IMR-90 (cell line): ENCODE results near the gene PI16. TPM values are rescaled to one million over a fixed set of nuclear protein-coding genes. Genes with fewer than 3 reads are reported as not detected.

Experiments used
- ATAC-seq: fragments of 200-7000 bp; cut with Tn5 transposase; 2 replicates; pipeline ENCODE4 v1.9.1; 2020; ENCODE audit warnings: low read depth, mild to moderate bottlenecking, moderate library complexity
- BruUV-seq: library from RNA; stranded (reverse); fragments of 400-500 nt; replicated peaks from 2 replicates; lab custom pipeline; 2021; lab: Mats Ljungman, UMichigan
- CTCF ChIA-PET: fragments of 300-600 bp; formaldehyde crosslinking; extraction: SDS; loops from one replicate; lab custom pipeline; 2021; ENCODE audit warnings: antibody characterized with exemption; lab: Yijun Ruan, JAX
- POLR2A ChIA-PET: fragments of 300-600 bp; sonication (Branson Sonifier 250); formaldehyde crosslinking; loops from one replicate; lab custom pipeline; 2022; ENCODE audit warnings: antibody characterized with exemption; ENCODE audit not compliant: unreplicated experiment; lab: Charles Lee
- DNase-seq: peaks from one replicate; pipeline ENCODE4 v3.0.0; 2013
- H2AFZ ChIP-seq: replicated peaks from 2 replicates; pipeline ENCODE3; 2013; ENCODE audit warnings: low read length, mild to moderate bottlenecking; ENCODE audit not compliant: poor library complexity
- H2AK5ac ChIP-seq: 2 replicates; pipeline ENCODE4 v1.6.1; 2013; ENCODE audit warnings: low read depth, low read length, inconsistent platforms
- H2AK9ac ChIP-seq: replicated peaks from 2 replicates; pipeline ENCODE3; 2013; ENCODE audit warnings: mild to moderate bottlenecking, low read depth, low read length, moderate library complexity; ENCODE audit not compliant: poor library complexity
- H2BK120ac ChIP-seq: 2 replicates; pipeline ENCODE4 v1.6.1; 2013; ENCODE audit warnings: low read depth, low read length, inconsistent platforms
- H2BK15ac ChIP-seq: 3 replicates; pipeline ENCODE4 v1.6.1; 2013; ENCODE audit warnings: low read depth, low read length, inconsistent platforms
- H2BK20ac ChIP-seq: 2 replicates; pipeline ENCODE4 v1.6.1; 2013; ENCODE audit warnings: low read depth, mild to moderate bottlenecking, inconsistent platforms, low read length, moderate library complexity
- H2BK5ac ChIP-seq: 2 replicates; pipeline ENCODE4 v1.6.1; 2013; ENCODE audit warnings: mild to moderate bottlenecking, low read depth, low read length, inconsistent platforms; ENCODE audit not compliant: poor library complexity, severe bottlenecking
- H3K14ac ChIP-seq: replicated peaks from 2 replicates; pipeline ENCODE4 v1.6.1; 2013; ENCODE audit warnings: low read depth, low read length, inconsistent platforms
- H3K18ac ChIP-seq: 2 replicates; pipeline ENCODE4 v1.6.1; 2013; ENCODE audit warnings: low read depth, low read length, control low read depth
- H3K23ac ChIP-seq: 2 replicates; pipeline ENCODE4 v1.6.1; 2013; ENCODE audit warnings: low read depth, low read length, inconsistent platforms
- H3K27ac ChIP-seq: 2 replicates; pipeline ENCODE4 v1.5.1; 2013; ENCODE audit warnings: mild to moderate bottlenecking, control low read depth, low read length; ENCODE audit not compliant: insufficient read depth
- H3K27me3 ChIP-seq: 2 replicates; pipeline ENCODE4 v1.6.1; 2013; ENCODE audit warnings: low read length; ENCODE audit not compliant: control insufficient read depth, insufficient read depth
- H3K36me3 ChIP-seq: 2 replicates; pipeline ENCODE4 v1.6.1; 2013; ENCODE audit warnings: low read length, mixed read lengths; ENCODE audit not compliant: control insufficient read depth, insufficient read depth
- H3K4ac ChIP-seq: 2 replicates; pipeline ENCODE4 v1.6.1; 2013; ENCODE audit warnings: low read depth, low read length, inconsistent platforms
- H3K4me1 ChIP-seq: 2 replicates; pipeline ENCODE4 v1.6.1; 2013; ENCODE audit warnings: low read length, mixed read lengths; ENCODE audit not compliant: control insufficient read depth, insufficient read depth
- H3K4me2 ChIP-seq: 2 replicates; pipeline ENCODE4 v1.6.1; 2013; ENCODE audit warnings: low read depth, mild to moderate bottlenecking, control low read depth, low read length, moderate library complexity
- H3K4me3 ChIP-seq: 2 replicates; pipeline ENCODE4 v1.5.1; 2013; ENCODE audit warnings: low read depth, mild to moderate bottlenecking, control low read depth, low read length, moderate library complexity; ENCODE audit not compliant: insufficient read depth
- H3K56ac ChIP-seq: 2 replicates; pipeline ENCODE4 v1.6.1; 2013; ENCODE audit warnings: low read length, inconsistent platforms; ENCODE audit not compliant: insufficient read depth; ENCODE audit errors: extremely low read depth
- H3K79me1 ChIP-seq, 2 experiments: 2 replicates each; pipeline ENCODE4 v1.6.1; 2013; ENCODE audit warnings: low read length in 2 of 2, inconsistent platforms in 1 of 2, low read depth in 1 of 2
- H3K9ac ChIP-seq: 2 replicates; pipeline ENCODE4 v1.6.1; 2013; ENCODE audit warnings: low read depth, low read length, control low read depth
- H3K9me1 ChIP-seq: 2 replicates; pipeline ENCODE4 v1.6.1; 2013; ENCODE audit warnings: low read length, inconsistent platforms; ENCODE audit not compliant: insufficient read depth
- H3K9me3 ChIP-seq: 2 replicates; pipeline ENCODE4 v1.6.1; 2013; ENCODE audit warnings: low read length; ENCODE audit not compliant: control insufficient read depth, insufficient read depth
- H4K20me1 ChIP-seq: 2 replicates; pipeline ENCODE4 v1.6.1; 2013; ENCODE audit warnings: low read length, inconsistent platforms; ENCODE audit not compliant: insufficient read depth
- H4K5ac ChIP-seq: 2 replicates; pipeline ENCODE4 v1.6.1; 2013; ENCODE audit warnings: mild to moderate bottlenecking, low read depth, low read length, control low read depth
- H4K8ac ChIP-seq, 2 experiments: 2 replicates each; pipeline ENCODE4 v1.6.1; 2013; ENCODE audit warnings: low read depth in 2 of 2, low read length in 2 of 2, control low read depth in 1 of 2, inconsistent platforms in 1 of 2
- H4K91ac ChIP-seq: 2 replicates; pipeline ENCODE4 v1.6.1; 2013; ENCODE audit warnings: low read depth, low read length, inconsistent platforms; ENCODE audit not compliant: insufficient read depth
- CEBPB ChIP-seq: IDR thresholded peaks from 2 replicates; pipeline ENCODE4 v1.6.1; 2012; ENCODE audit warnings: low read depth, low read length, improper control_type of control experiment
- FOS ChIP-seq: fragments of 150-350 bp; IDR thresholded peaks from 2 replicates; pipeline ENCODE4 v1.6.1; 2016; ENCODE audit warnings: low read depth, low read length
- WGBS, 2 experiments: methylation state at CpG; one replicate each; pipeline versions ENCODE4 v1.1.5 to v1.1.7; 2013; ENCODE audit warnings: missing lambda C conversion rate in 2 of 2; ENCODE audit not compliant: insufficient read length in 1 of 2; ENCODE audit errors: extremely low coverage in 2 of 2; 5-methylcytosine and 5-hydroxymethylcytosine counted together
- dilution Hi-C: fragments of 300-500 bp; cut with HindIII; formaldehyde crosslinking; loops from one replicate; pipeline ENCODE4 v1.14.3; 2018; ENCODE audit warnings: low sequenced_read_pairs; ENCODE audit not compliant: unreplicated experiment
- in situ Hi-C: fragments of 300-500 bp; cut with MboI; formaldehyde crosslinking; loops from 3 replicates; pipeline ENCODE4 v1.14.3; 2019; ENCODE audit warnings: low sequenced_read_pairs, inconsistent platforms, mixed read lengths
- intact Hi-C: fragments of 100-400 bp; cut with micrococcal nuclease; formaldehyde crosslinking; loops from 2 replicates; pipeline ENCODE4 v1.10.0; 2022
- polyA plus RNA-seq, 3 experiments: library from polyadenylated mRNA; depleted of rRNA; stranded (reverse); fragments of >200 nt; gene quantifications; 2 replicates each; pipeline ENCODE4 v1.2.3, GENCODE V29; 2012; ENCODE audit warnings: low replicate concordance in 1 of 3
- total RNA-seq: library from RNA; depleted of rRNA; stranded (reverse); fragments of >200 nt; gene quantifications from 2 replicates; pipeline ENCODE4 v1.2.3, GENCODE V29; 2012

Gene PI16
- total and polyA plus RNA-seq, 2 of the 4 experiments (the other 2 are of a cell fraction): 0.21 TPM; not detected in 1

- ATAC-seq: no peak
- H3K18ac ChIP-seq: 0 out of 2 replicates have a peak overlapping the region, but pooled peaks have one; percentile 2
- peak overlapping the region; percentile 72 for H4K91ac ChIP-seq
- no peak for DNase-seq
- 0 out of 4 replicates have a peak overlapping the region, but pooled peaks of 1 of the 2 experiments have one; percentile 4 for H4K8ac ChIP-seq
- BruUV-seq: no TSS peak
- peaks cover 19% of the 10 kb centered on the region for H3K9me1 ChIP-seq
- H3K9me3 ChIP-seq: no peaks in the 10 kb centered on the region
- no peaks in the 10 kb centered on the region for H3K27me3 ChIP-seq
- H2AK9ac ChIP-seq: no peak overlapping the region
- no CpG with 5 or more reads among the region's 4 CpGs for WGBS, 2 experiments
- CTCF ChIA-PET: no interaction called here
- H3K14ac ChIP-seq: no peak overlapping the region; the same call in 1 of the 2 replicates
- no peaks in the 10 kb centered on the region for H3K79me1 ChIP-seq
- no peaks in the 10 kb centered on the region for H4K20me1 ChIP-seq
- peaks cover 19% of the 10 kb centered on the region for H3K4me1 ChIP-seq
- H3K9ac ChIP-seq: no peak overlapping the region
- H2BK20ac ChIP-seq: peak overlapping the region; percentile 81; the same call in 1 of the 2 replicates
- H2AK5ac ChIP-seq: 0 out of 2 replicates have a peak overlapping the region, but pooled peaks have one; percentile 70
- intact Hi-C loops: no loop called here
- no peaks in the 10 kb centered on the region for H3K36me3 ChIP-seq
- no peak overlapping the region; the same call in 1 of the 2 replicates for H3K56ac ChIP-seq
- no peak overlapping the region; the same call in 1 of the 2 replicates for H4K5ac ChIP-seq
- peak overlapping the region; percentile 39; the same call in 1 of the 3 replicates for H2BK15ac ChIP-seq
- dilution Hi-C loops: no loop called here
- no peak overlapping the region for H3K4me3 ChIP-seq
- no peak overlapping the region for H2AFZ ChIP-seq
- H3K23ac ChIP-seq: no peak overlapping the region
- POLR2A ChIA-PET: no interaction called here
- no peak overlapping the region for H3K27ac ChIP-seq
- H3K4ac ChIP-seq: peak overlapping the region; percentile 68
- in situ Hi-C loops: no loop called here
- H2BK120ac ChIP-seq: peak overlapping the region; percentile 63
- TF ChIP-seq FOS (no peak), CEBPB (peak; percentile 32; the same call in 1 of the 2 replicates)
- no peak overlapping the region for H3K4me2 ChIP-seq
- peak overlapping the region; percentile 31 for H2BK5ac ChIP-seq
Observed at GRCh38 chr6:36933519-36933918, 21.0 kb upstream of the PI16 start.
